HepG2 (cell line): ENCODE measurements around the gene MCAT. TPM values are rescaled to one million over a fixed set of nuclear protein-coding genes. Genes with fewer than 3 reads are reported as not detected.

ENCODE experiments used
- FOSL1 ChIP-seq: sonication (generic); formaldehyde crosslinking; IDR thresholded peaks from 2 replicates; pipeline ENCODE4 v1.9.0; 2021; ENCODE audit warnings: missing genetic modification reagents, borderline replicate concordance
- FOXP1 ChIP-seq, 2 experiments: fragments of 450-650 bp in 1 of 2; IDR thresholded peaks; 2 replicates each; pipeline ENCODE4 v1.6.1; 2017 to 2018; ENCODE audit warnings: antibody characterized with exemption in 1 of 2
- GTF2F1 ChIP-seq: fragments of 150-350 bp; IDR thresholded peaks from 2 replicates; pipeline ENCODE4 v1.6.1; 2014; ENCODE audit warnings: low read length
- MIER2 ChIP-seq: IDR thresholded peaks from 2 replicates; pipeline ENCODE4 v1.6.1; 2016; ENCODE audit warnings: missing biosample characterization, missing genetic modification reagents
- POGZ ChIP-seq: sonication (generic); formaldehyde crosslinking; IDR thresholded peaks from 2 replicates; pipeline ENCODE4 v1.4.0; 2020; ENCODE audit warnings: mild to moderate bottlenecking, missing genetic modification reagents
- SRSF9 ChIP-seq: fragments of 200-400 bp; formaldehyde crosslinking; IDR thresholded peaks from 2 replicates; pipeline ENCODE4 v1.6.1; 2018; ENCODE audit warnings: borderline replicate concordance, mild to moderate bottlenecking, low read depth, low read length; ENCODE audit not compliant: insufficient read depth, poor library complexity, severe bottlenecking
- ZNF292 ChIP-seq: sonication (generic); formaldehyde crosslinking; IDR thresholded peaks from 2 replicates; pipeline ENCODE4 v1.8.1; 2022; ENCODE audit warnings: mild to moderate bottlenecking, low read depth, missing genetic modification reagents, borderline replicate concordance
- ZNF33B ChIP-seq: sonication (generic); formaldehyde crosslinking; IDR thresholded peaks from 2 replicates; pipeline ENCODE4 v1.5.1; 2020; ENCODE audit warnings: mild to moderate bottlenecking, missing genetic modification reagents
- ZNF720 ChIP-seq: sonication (generic); formaldehyde crosslinking; IDR thresholded peaks from 2 replicates; pipeline ENCODE4 v1.4.0; 2020; ENCODE audit warnings: missing genetic modification reagents
- ZNF839 ChIP-seq: sonication (generic); formaldehyde crosslinking; IDR thresholded peaks from 2 replicates; pipeline ENCODE4 v1.4.0; 2020; ENCODE audit warnings: missing genetic modification reagents, mild to moderate bottlenecking, borderline replicate concordance
- polyA plus RNA-seq, 8 experiments: library from polyadenylated mRNA; depleted of rRNA in 3 of 8; stranded (reverse) in 7 of 8; unstranded in 1 of 8; fragments of >200 nt; fragmentation: Illumina TruSeq in 4 of 8; extraction: Trizol in 4 of 8; gene quantifications; 2 replicates each; pipeline versions ENCODE4 v1.2.1 to v1.2.3, GENCODE V29; 2011 to 2016; ENCODE audit warnings: low read depth in 4 of 8, missing spikeins in 1 of 8, mixed read lengths in 1 of 8; ENCODE audit not compliant: insufficient read depth in 1 of 8
- total RNA-seq, 5 experiments: library from RNA; depleted of rRNA; stranded (reverse); fragments of >200 nt; fragmentation: Illumina TruSeq; extraction: Trizol; gene quantifications; 2 replicates each; pipeline ENCODE4 v1.2.3, GENCODE V29; 2016; ENCODE audit warnings: low read depth in 1 of 5
- TF ChIP-seq, protein P1 (sequence below): sonication (generic); formaldehyde crosslinking; IDR thresholded peaks from 2 replicates; pipeline ENCODE4 v1.4.0; 2020; ENCODE audit warnings: missing genetic modification reagents
- TF ChIP-seq, protein P2 (sequence below): IDR thresholded peaks from 2 replicates; pipeline ENCODE4 v1.6.1; 2016; ENCODE audit warnings: mild to moderate bottlenecking, missing biosample characterization, missing genetic modification reagents
- TF ChIP-seq, protein P3 (sequence below): sonication (generic); formaldehyde crosslinking; IDR thresholded peaks from 2 replicates; pipeline ENCODE4 v1.5.0; 2020; ENCODE audit warnings: missing genetic modification reagents, mild to moderate bottlenecking, borderline replicate concordance
- TF ChIP-seq, protein P4 (sequence below): sonication (generic); formaldehyde crosslinking; conservative IDR thresholded peaks from 2 replicates; pipeline ENCODE4 v1.8.0; 2022; ENCODE audit warnings: mild to moderate bottlenecking, moderate library complexity, missing genetic modification reagents
- TF ChIP-seq, protein P5 (sequence below): sonication (generic); formaldehyde crosslinking; IDR thresholded peaks from one replicate; pipeline ENCODE4 v1.5.1; 2020; ENCODE audit warnings: mild to moderate bottlenecking, missing genetic modification reagents; ENCODE audit errors: not compliant biosample characterization

Gene MCAT
- total and polyA plus RNA-seq, 2 of the 13 experiments (the other 11 are each of a cell fraction or from before 2014, with no cell fraction given), result 9.3 to 16.7 TPM

DNA sequence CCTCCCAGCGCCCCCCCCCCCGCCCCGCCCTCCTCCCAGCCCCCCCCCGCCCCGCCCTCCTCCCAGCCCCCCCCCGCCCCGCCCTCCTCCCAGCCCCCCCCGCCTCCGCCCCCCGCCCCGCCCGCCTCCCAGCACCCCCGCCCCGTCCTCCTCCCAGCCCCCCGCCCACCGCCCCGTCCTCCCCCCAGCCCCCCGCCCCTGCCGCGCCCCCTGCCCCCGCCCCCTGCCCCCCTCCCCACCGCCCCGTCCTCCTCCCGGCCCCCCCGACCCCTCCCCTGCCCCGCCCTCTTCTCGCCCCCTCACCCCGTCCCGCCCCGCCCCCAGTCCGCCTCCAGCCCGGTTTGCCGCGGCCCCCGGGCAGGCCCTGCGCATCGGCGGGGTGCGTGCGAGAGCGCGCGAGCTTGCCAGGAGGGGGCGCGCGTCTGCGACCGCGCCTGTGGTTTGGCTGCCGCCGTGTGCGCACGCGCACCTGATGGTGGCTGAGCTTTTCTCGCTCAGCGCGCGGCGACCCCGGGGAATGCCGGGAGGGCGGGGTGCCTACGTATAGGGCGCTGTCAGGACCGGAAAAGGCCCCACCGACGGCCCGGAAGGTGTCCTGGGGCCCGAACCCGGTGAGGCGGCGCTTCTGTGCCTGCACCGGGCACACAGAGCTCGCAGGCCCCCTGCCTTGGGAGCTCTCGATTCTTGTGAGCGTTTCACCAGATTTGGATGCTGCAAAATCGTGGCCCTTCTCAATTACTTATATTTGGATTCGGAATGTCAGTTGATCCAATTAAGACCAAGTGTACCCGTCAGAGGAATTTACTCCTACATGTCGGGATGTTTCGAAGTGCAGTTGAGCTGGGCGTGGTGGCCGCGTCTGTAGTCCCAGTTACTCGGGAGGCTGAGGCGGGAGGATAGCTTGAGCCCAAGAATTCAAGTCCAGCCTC, 44.2 kb upstream of the MCAT start (continued):
- TF ChIP-seq, protein P1, sequence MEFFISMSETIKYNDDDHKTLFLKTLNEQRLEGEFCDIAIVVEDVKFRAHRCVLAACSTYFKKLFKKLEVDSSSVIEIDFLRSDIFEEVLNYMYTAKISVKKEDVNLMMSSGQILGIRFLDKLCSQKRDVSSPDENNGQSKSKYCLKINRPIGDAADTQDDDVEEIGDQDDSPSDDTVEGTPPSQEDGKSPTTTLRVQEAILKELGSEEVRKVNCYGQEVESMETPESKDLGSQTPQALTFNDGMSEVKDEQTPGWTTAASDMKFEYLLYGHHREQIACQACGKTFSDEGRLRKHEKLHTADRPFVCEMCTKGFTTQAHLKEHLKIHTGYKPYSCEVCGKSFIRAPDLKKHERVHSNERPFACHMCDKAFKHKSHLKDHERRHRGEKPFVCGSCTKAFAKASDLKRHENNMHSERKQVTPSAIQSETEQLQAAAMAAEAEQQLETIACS, result peak; percentile 67
- TF ChIP-seq, protein P2, sequence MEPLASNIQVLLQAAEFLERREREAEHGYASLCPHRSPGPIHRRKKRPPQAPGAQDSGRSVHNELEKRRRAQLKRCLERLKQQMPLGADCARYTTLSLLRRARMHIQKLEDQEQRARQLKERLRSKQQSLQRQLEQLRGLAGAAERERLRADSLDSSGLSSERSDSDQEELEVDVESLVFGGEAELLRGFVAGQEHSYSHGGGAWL (CRISPR knock-in tag), result no peak
- TF ChIP-seq, protein P3, sequence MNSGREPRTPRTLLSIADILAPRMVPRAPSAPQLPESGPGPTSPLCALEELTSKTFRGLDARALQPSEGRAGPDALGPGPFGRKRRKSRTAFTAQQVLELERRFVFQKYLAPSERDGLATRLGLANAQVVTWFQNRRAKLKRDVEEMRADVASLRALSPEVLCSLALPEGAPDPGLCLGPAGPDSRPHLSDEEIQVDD, result no peak
- 0 out of 2 replicates have a peak, but pooled peaks have one; percentile 37 for TF ChIP-seq MIER2 (CRISPR knock-in tag)
- peak; percentile 85; the same call in 1 of the 2 replicates for TF ChIP-seq POGZ (CRISPR knock-in tag)
- TF ChIP-seq ZNF720 (CRISPR knock-in tag), result no peak
- TF ChIP-seq, protein P4, sequence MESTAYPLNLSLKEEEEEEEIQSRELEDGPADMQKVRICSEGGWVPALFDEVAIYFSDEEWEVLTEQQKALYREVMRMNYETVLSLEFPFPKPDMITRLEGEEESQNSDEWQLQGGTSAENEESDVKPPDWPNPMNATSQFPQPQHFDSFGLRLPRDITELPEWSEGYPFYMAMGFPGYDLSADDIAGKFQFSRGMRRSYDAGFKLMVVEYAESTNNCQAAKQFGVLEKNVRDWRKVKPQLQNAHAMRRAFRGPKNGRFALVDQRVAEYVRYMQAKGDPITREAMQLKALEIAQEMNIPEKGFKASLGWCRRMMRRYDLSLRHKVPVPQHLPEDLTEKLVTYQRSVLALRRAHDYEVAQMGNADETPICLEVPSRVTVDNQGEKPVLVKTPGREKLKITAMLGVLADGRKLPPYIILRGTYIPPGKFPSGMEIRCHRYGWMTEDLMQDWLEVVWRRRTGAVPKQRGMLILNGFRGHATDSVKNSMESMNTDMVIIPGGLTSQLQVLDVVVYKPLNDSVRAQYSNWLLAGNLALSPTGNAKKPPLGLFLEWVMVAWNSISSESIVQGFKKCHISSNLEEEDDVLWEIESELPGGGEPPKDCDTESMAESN, result peak; percentile 71
- TF ChIP-seq FOSL1 (CRISPR knock-in tag), result no peak
- no peak for TF ChIP-seq GTF2F1
- TF ChIP-seq, protein P5, sequence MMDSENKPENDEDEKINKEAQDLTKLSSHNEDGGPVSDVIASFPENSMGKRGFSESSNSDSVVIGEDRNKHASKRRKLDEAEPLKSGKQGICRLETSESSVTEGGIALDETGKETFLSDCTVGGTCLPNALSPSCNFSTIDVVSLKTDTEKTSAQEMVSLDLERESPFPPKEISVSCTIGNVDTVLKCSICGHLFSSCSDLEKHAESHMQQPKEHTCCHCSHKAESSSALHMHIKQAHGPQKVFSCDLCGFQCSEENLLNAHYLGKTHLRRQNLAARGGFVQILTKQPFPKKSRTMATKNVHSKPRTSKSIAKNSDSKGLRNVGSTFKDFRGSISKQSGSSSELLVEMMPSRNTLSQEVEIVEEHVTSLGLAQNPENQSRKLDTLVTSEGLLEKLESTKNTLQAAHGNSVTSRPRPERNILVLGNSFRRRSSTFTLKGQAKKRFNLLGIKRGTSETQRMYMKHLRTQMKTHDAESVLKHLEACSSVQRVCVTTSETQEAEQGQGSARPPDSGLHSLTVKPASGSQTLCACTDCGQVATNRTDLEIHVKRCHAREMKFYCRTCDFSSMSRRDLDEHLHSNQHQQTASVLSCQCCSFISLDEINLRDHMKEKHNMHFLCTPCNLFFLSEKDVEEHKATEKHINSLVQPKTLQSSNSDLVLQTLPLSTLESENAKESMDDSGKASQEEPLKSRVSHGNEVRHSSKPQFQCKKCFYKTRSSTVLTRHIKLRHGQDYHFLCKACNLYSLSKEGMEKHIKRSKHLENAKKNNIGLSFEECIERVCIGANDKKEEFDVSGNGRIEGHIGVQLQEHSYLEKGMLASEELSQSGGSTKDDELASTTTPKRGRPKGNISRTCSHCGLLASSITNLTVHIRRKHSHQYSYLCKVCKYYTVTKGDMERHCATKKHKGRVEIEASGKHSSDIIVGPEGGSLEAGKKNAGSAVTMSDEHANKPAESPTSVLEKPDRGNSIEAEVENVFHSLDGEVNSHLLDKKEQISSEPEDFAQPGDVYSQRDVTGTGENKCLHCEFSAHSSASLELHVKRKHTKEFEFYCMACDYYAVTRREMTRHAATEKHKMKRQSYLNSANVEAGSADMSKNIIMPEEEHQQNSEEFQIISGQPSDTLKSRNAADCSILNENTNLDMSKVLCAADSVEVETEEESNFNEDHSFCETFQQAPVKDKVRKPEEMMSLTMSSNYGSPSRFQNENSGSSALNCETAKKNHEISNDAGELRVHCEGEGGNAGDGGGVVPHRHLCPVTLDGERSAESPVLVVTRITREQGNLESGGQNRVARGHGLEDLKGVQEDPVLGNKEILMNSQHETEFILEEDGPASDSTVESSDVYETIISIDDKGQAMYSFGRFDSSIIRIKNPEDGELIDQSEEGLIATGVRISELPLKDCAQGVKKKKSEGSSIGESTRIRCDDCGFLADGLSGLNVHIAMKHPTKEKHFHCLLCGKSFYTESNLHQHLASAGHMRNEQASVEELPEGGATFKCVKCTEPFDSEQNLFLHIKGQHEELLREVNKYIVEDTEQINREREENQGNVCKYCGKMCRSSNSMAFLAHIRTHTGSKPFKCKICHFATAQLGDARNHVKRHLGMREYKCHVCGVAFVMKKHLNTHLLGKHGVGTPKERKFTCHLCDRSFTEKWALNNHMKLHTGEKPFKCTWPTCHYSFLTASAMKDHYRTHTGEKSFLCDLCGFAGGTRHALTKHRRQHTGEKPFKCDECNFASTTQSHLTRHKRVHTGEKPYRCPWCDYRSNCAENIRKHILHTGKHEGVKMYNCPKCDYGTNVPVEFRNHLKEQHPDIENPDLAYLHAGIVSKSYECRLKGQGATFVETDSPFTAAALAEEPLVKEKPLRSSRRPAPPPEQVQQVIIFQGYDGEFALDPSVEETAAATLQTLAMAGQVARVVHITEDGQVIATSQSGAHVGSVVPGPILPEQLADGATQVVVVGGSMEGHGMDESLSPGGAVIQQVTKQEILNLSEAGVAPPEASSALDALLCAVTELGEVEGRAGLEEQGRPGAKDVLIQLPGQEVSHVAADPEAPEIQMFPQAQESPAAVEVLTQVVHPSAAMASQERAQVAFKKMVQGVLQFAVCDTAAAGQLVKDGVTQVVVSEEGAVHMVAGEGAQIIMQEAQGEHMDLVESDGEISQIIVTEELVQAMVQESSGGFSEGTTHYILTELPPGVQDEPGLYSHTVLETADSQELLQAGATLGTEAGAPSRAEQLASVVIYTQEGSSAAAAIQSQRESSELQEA (CRISPR knock-in tag), result peak; percentile 62
- TF ChIP-seq ZNF292, result no peak
- no peak for TF ChIP-seq SRSF9
- TF ChIP-seq ZNF33B, result peak; percentile 58; the same call in 1 of the 2 replicates
- TF ChIP-seq ZNF839, result peak; percentile 74; the same call in 1 of the 2 replicates
- TF ChIP-seq FOXP1 (IDR thresholded peaks at IDR 0.05), result no peak
- no peak for TF ChIP-seq FOXP1 (CRISPR knock-in tag; IDR thresholded peaks at IDR 0.05)
